ENCODE data around the gene KCNJ10.

Gene KCNJ10

DNA sequence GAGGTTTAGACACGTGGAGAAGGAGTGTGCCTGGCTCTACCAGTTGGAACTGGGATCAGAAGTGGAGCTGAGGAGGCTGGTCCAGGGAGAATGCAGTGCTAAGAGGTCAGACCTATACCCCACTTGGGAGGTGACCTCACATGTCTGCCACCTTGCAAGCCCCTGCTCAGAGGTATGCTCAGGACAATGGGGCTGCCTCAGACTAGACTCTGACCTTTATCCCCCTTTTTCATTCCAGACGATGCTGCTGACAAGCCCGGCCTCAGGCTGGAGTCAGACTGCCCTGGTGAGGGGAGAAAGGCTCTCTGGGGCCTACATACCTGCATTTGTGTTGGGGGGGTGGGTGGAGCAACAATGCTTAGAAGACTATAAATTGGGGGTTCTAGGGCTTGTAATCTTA, 5.2 kb downstream of the KCNJ10 start:
- TF ChIP-seq ZFX (IDR thresholded peaks at IDR 0.05; ENCODE audit: borderline replicate concordance): no peak
- TF ChIP-seq, protein P1, sequence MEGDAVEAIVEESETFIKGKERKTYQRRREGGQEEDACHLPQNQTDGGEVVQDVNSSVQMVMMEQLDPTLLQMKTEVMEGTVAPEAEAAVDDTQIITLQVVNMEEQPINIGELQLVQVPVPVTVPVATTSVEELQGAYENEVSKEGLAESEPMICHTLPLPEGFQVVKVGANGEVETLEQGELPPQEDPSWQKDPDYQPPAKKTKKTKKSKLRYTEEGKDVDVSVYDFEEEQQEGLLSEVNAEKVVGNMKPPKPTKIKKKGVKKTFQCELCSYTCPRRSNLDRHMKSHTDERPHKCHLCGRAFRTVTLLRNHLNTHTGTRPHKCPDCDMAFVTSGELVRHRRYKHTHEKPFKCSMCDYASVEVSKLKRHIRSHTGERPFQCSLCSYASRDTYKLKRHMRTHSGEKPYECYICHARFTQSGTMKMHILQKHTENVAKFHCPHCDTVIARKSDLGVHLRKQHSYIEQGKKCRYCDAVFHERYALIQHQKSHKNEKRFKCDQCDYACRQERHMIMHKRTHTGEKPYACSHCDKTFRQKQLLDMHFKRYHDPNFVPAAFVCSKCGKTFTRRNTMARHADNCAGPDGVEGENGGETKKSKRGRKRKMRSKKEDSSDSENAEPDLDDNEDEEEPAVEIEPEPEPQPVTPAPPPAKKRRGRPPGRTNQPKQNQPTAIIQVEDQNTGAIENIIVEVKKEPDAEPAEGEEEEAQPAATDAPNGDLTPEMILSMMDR (IDR thresholded peaks at IDR 0.05): no peak

DNA sequence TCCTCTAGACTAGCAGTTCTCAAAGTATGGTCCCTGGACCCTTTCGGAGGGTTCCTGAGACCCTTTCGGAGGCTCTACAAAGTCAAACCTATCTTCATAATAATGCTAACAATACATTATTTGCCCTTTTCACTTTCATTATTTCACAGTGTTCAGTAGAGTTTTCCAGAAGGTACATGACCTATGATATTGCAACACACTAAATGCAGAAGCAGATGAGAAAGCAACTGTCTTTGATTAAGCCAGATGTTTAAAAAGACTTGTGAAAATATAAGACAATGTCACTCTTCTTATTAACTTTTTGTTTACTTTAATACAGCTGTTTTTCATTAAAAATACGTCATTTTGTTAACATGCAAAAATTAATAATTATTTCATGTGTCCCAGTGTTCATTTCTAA, 5.8 kb downstream of the KCNJ10 start:
- TF ChIP-seq, protein P1 (IDR thresholded peaks at IDR 0.05): no peak
- no peak for TF ChIP-seq ZFX (IDR thresholded peaks at IDR 0.05; ENCODE audit: borderline replicate concordance)
- H3K27ac ChIP-seq: no peak overlapping the region

More for the DNA sequence above, 5.2 kb downstream of the KCNJ10 start:
- no peak overlapping the region for H3K27ac ChIP-seq

DNA sequence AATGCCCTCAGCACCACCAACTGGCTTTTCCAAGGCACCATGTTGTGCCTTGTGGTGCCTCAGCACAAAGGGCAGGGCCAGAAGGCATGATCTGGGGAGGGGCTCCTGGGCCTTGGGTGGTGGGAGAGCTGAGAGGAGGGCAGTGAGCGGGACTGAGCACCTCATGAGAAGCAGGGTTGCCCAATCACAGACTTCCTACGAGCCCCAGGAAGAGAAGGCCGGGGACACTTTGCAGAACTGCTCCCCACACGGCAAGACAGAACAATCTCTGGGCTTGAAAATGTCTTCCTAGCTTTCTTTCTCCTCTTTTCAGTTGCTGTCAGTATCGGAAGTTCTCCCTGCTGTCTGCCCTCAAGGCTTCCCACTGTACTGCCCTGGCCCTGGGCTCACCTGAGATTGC, 6.8 kb downstream of the KCNJ10 start:
- TF ChIP-seq, protein P1 (IDR thresholded peaks at IDR 0.05): no peak
- no peak for TF ChIP-seq ZFX (IDR thresholded peaks at IDR 0.05; ENCODE audit: borderline replicate concordance)
- no peak overlapping the region for H3K27ac ChIP-seq

DNA sequence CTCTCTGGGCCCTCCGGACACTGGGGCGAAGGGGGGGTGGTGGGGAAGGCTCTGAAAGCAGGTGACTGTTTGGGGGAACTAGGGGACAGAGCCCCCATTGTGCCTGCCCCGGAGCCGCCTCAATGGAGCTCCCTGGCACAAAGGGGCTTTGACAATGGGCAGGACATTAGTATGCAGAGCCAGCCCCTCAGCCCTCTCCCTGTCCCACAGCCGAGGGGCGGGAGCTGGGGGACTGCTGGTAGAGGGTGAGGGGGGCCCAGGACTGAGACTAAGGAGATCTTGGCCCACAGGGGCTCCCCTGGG, 7.8 kb downstream of the KCNJ10 start:
- no peak overlapping the region for H3K27ac ChIP-seq
- TF ChIP-seq, protein P1 (IDR thresholded peaks at IDR 0.05): no peak
- TF ChIP-seq ZFX (IDR thresholded peaks at IDR 0.05; ENCODE audit: borderline replicate concordance): no peak

DNA sequence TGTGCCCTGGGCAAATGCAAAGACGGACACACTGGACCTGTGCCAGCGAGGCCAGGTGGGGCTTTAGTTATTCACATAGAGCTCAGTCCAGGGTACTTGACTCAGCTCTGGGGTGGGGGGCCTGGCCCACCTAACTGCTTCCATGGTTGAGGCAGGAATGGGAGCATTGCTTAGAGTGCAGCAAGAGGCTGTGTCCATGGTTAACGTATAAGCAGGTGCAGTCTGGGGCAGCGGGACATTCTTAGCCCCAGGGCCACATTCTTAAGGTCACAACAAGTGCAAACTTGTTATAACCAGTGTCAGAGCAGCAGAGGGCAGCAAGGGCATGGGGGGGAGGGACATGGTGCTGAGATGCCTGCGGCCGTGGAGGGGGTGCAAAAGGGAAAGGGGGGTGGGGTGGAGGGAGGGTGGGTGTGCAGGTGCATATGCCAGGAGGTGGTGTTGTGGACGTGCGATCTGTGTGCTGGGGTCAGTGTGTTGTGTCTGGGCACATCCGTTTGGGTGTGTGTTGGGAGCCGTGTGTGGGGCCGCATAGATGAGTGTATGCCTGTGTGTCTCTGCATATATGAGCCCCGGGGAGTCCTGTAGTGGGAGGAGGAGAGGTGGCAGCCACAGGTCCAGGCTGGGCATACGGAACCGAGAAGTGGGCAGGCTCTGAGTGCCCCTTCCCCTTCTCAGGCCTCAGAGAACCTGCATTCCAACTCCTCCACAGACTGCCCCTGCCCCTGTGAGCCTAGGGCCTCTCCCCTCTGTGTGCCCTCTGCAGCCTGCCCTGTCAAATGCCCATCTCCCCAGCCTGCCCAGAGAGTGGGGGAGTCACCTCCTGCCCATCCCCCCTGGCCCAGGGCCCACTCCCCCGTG, 8.4 kb downstream of the KCNJ10 start:
- TF ChIP-seq, protein P1 (IDR thresholded peaks at IDR 0.05): 0 out of 2 replicates have a peak, but pooled peaks have one; percentile 5
- no peak for TF ChIP-seq ZFX (IDR thresholded peaks at IDR 0.05; ENCODE audit: borderline replicate concordance)
- H3K27ac ChIP-seq: no peak overlapping the region

DNA sequence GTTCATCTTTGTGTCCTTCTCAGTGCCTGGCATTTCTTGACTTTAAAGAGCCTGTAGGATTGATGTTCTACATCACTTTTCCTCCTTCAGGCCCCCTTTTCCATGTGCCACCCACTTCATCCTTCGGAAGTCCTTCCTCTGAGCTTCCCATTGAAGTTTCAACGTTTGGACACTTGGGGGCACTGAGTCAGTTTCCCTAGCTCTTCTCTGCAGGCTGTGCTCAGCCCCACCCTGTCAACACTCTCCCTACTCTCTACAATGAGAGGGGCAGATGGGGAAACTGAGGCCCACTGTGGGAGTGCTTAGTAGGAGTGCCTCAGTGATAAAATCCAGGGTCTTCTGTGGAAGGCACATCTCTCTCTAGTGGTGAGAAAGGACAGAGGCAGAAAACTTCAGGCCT, 11.9 kb downstream of the KCNJ10 start:
- TF ChIP-seq, protein P1 (IDR thresholded peaks at IDR 0.05): peak; percentile 55
- no peak for TF ChIP-seq ZFX (IDR thresholded peaks at IDR 0.05; ENCODE audit: borderline replicate concordance)
- H3K27ac ChIP-seq: no peak overlapping the region

DNA sequence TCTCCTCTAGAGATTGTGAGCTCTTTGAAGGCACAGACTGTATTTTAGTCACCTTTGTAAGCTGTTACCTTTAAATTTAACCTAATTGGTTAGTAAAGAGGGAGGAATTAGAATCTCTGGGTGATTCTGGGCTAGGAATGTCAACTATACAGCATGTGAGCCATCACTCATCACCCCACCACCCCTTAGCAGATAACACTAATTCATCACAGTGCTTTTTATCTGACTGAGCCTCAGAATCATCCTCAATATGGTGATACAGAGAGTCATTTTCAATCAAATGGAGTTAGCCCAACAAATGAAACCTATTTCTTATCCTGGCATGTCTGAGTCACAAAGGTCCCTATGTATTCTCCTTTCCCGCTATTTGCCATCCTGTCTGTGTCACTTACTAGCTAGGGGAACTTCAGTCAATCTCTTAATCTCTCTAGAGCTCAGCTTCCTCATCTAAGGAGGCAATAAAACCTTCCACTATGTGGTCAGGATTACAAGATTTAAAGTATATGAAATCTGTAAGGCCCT, 13.3 kb downstream of the KCNJ10 start:
- H3K27ac ChIP-seq: no peak overlapping the region
- TF ChIP-seq, protein P1 (IDR thresholded peaks at IDR 0.05): no peak
- no peak for TF ChIP-seq ZFX (IDR thresholded peaks at IDR 0.05; ENCODE audit: borderline replicate concordance)

Data from 22Rv1 (cell line).